ENCODE measurements around the gene USHBP1. TPM values are rescaled to one million over a fixed set of nuclear protein-coding genes. Genes with fewer than 3 reads are reported as not detected.

Gene USHBP1
- total and polyA plus RNA-seq, 2 experiments from 2014 or later: 4.0 to 5.6 TPM

- Histone ChIP-seq H3K27ac (ENCODE audit: low read depth) (no peak overlapping the region; the same call in 1 of the 2 replicates), H3F3A (replicated peaks; ENCODE audit: low read depth) (peaks cover 37% of the 10 kb centered on the region), H3K4me2 (no peak overlapping the region), H3K79me2 (replicated peaks; ENCODE audit: insufficient read depth) (peaks cover 36% of the 10 kb centered on the region), H3K4me1 (ENCODE audit: insufficient read depth) (peaks cover 6% of the 10 kb centered on the region; the same call in 1 of the 2 replicates), H3K9me2 (ENCODE audit: insufficient read depth) (no peaks in the 10 kb centered on the region), H3K4me3 (no peak overlapping the region), H4K20me1 (replicated peaks; ENCODE audit: insufficient read depth) (peaks cover 26% of the 10 kb centered on the region), H3K36me3 (ENCODE audit: insufficient read depth) (peaks cover 6% of the 10 kb centered on the region; the same call in 1 of the 2 replicates), H2AFZ (no peak overlapping the region), H3K27me3 (ENCODE audit: insufficient read depth) (no peaks in the 10 kb centered on the region)
- DNase-seq (ENCODE audit: low spot score) (no peak), ATAC-seq (no peak)
- Mint-ChIP-seq H3K27ac (no peak overlapping the region), H3K36me3 (ENCODE audit: low read depth) (peaks cover 50% of the 10 kb centered on the region), H3K4me1 (peaks cover 23% of the 10 kb centered on the region), H3K9me3 (no peaks in the 10 kb centered on the region), H3K4me3 (no peak overlapping the region), H3K27me3 (ENCODE audit: insufficient read depth, low read depth, poor library complexity) (peaks cover 17% of the 10 kb centered on the region)
- TF ChIP-seq NANOG (IDR thresholded peaks at IDR 0.05; ENCODE audit: borderline replicate concordance) (no peak), STAT1 (IDR thresholded peaks at IDR 0.05; ENCODE audit: unreplicated experiment) (no peak), CREB1 (CRISPR knock-in tag; IDR thresholded peaks at IDR 0.05; ENCODE audit: low read depth) (no peak), POLR2AphosphoS5 (IDR thresholded peaks at IDR 0.05; ENCODE audit: low read depth) (0 out of 2 replicates have a peak, but pooled peaks have one; percentile 34), ZNF114 (CRISPR knock-in tag; IDR thresholded peaks at IDR 0.05) (no peak)
These were observed 34.7 kb downstream of the USHBP1 start for GRCh38 chr19:17229890-17230289.

- H3K4me3 ChIP-seq: 0 out of 2 replicates have a peak overlapping the region, but pooled peaks have one; percentile 92
- H3K27me3 ChIP-seq (ENCODE audit: insufficient read depth): no peaks in the 10 kb centered on the region
- no peaks in the 10 kb centered on the region for H3K9me2 ChIP-seq (ENCODE audit: insufficient read depth)
- peak; percentile 30 for DNase-seq (ENCODE audit: low spot score)
- Mint-ChIP-seq H3K27me3 (ENCODE audit: insufficient read depth, low read depth, poor library complexity) (peaks cover 17% of the 10 kb centered on the region), H3K36me3 (ENCODE audit: low read depth) (peaks cover 34% of the 10 kb centered on the region), H3K4me1 (peaks cover 13% of the 10 kb centered on the region; the same call in 2 of the 3 replicates), H3K9me3 (no peaks in the 10 kb centered on the region), H3K27ac (no peak overlapping the region), H3K4me3 (peak overlapping the region; percentile 83; the same call in 2 of the 3 replicates)
- H3K36me3 ChIP-seq (ENCODE audit: insufficient read depth): peaks cover 6% of the 10 kb centered on the region; the same call in 1 of the 2 replicates
- peaks cover 16% of the 10 kb centered on the region for H3K79me2 ChIP-seq (replicated peaks; ENCODE audit: insufficient read depth)
- peaks cover 9% of the 10 kb centered on the region for H4K20me1 ChIP-seq (replicated peaks; ENCODE audit: insufficient read depth)
- H3K4me1 ChIP-seq (ENCODE audit: insufficient read depth): no peaks in the 10 kb centered on the region; the same call in 1 of the 2 replicates
- H2AFZ ChIP-seq: no peak overlapping the region
- no peak for ATAC-seq
- H3F3A ChIP-seq (replicated peaks; ENCODE audit: low read depth): peaks cover 28% of the 10 kb centered on the region
- TF ChIP-seq ETS1 (IDR thresholded peaks at IDR 0.05) (no peak), NANOG (IDR thresholded peaks at IDR 0.05; ENCODE audit: borderline replicate concordance) (no peak), EZH2 (IDR thresholded peaks at IDR 0.05; ENCODE audit: low read depth, unreplicated experiment) (no peak), POLR2AphosphoS5 (IDR thresholded peaks at IDR 0.05; ENCODE audit: low read depth) (no peak), STAT1 (IDR thresholded peaks at IDR 0.05; ENCODE audit: unreplicated experiment) (no peak), ZNF114 (CRISPR knock-in tag; IDR thresholded peaks at IDR 0.05) (no peak), REST (IDR thresholded peaks at IDR 0.05; ENCODE audit: unreplicated experiment) (no peak)
- H3K27ac ChIP-seq (ENCODE audit: low read depth): no peak overlapping the region
- H3K4me2 ChIP-seq: 0 out of 2 replicates have a peak overlapping the region, but pooled peaks have one; percentile 38
These were observed 36.7 kb downstream of the USHBP1 start for GRCh38 chr19:17227798-17228367.

Data from GM23338 (cell line).